GM08714 (cell line): ENCODE data around the gene ADGRF3.
A peak's percentile ranks its signal among the peaks of the same experiment; 100 is the strongest.
"Not testable (repeated sequence)": the region's sequence is repeated elsewhere in the genome, so short reads cannot be mapped to it uniquely, and the experiment has no call there.

Experiments
- H3K4me3 ChIP-seq: fragments of 200-500 bp; sonication (Bioruptor generic); 2 replicates; pipeline ENCODE4 v1.5.1; 2014; ENCODE audit warnings: mild to moderate bottlenecking, low read length, inconsistent platforms
- ZNF274 ChIP-seq: IDR thresholded peaks from 2 replicates; pipeline ENCODE4 v1.6.1; 2012; ENCODE audit warnings: mild to moderate bottlenecking, low read depth, low read length

The ADGRF3 gene

GRCh38 chr2:26356111-26356510 is 9.5 kb upstream of the ADGRF3 start:
- H3K4me3 ChIP-seq = no peak overlapping the region
- no peak for TF ChIP-seq ZNF274

GRCh38 chr2:26355038-26355995 is 8.7 kb upstream of the ADGRF3 start:
- no peak overlapping the region for H3K4me3 ChIP-seq
- TF ChIP-seq ZNF274 = no peak

- H3K4me3 ChIP-seq = not testable (repeated sequence)
These were observed 7.9 kb upstream of the ADGRF3 start for GRCh38 chr2:26354469-26354868.

GRCh38 chr2:26352892-26353291 is 6.3 kb upstream of the ADGRF3 start:
- TF ChIP-seq ZNF274 = no peak
- H3K4me3 ChIP-seq = no peak overlapping the region

- H3K4me3 ChIP-seq = no peak overlapping the region
- no peak for TF ChIP-seq ZNF274
These were observed 4.9 kb upstream of the ADGRF3 start for GRCh38 chr2:26351375-26352090.

GRCh38 chr2:26349690-26350089 is 3.1 kb upstream of the ADGRF3 start:
- no peak overlapping the region for H3K4me3 ChIP-seq

GRCh38 chr2:26347286-26347865 is 787 bp upstream of the ADGRF3 start:
- TF ChIP-seq ZNF274 = no peak
- peak overlapping the region; percentile 69 for H3K4me3 ChIP-seq

More at GRCh38 chr2:26349690-26350089, 3.1 kb upstream of the ADGRF3 start:
- no peak for TF ChIP-seq ZNF274

- no peak for TF ChIP-seq ZNF274
- peak within 1 kb of the TSS; percentile 96 for H3K4me3 ChIP-seq
These were observed 790 bp downstream of the ADGRF3 start, which contains the start of gene SELENOI for GRCh38 chr2:26345545-26346453. Gene SELENOI (plus strand): TSS chr2:26346143. CDS start chr2:26346233, 90 bp downstream.

- TF ChIP-seq ZNF274 = no peak
- peak overlapping the region; percentile 96 for H3K4me3 ChIP-seq
These were observed 1.4 kb downstream of the ADGRF3 start for GRCh38 chr2:26345283-26345544.

GRCh38 chr2:26344581-26345282 is 1.9 kb downstream of the ADGRF3 start:
- TF ChIP-seq ZNF274 = no peak
- peak overlapping the region; percentile 96 for H3K4me3 ChIP-seq

- H3K4me3 ChIP-seq = no peak overlapping the region
- TF ChIP-seq ZNF274 = no peak
These were observed 5.8 kb downstream of the ADGRF3 start for GRCh38 chr2:26340831-26341230.

- H3K4me3 ChIP-seq = no peak overlapping the region
- no peak for TF ChIP-seq ZNF274
These were observed 9.3 kb downstream of the ADGRF3 start for GRCh38 chr2:26337298-26337697.

- no peak overlapping the region for H3K4me3 ChIP-seq
- TF ChIP-seq ZNF274 = no peak
These were observed 9.9 kb downstream of the ADGRF3 start for GRCh38 chr2:26336719-26337118.
